ENCODE results near the gene MAPKAPK2.
A peak's percentile ranks its signal among the peaks of the same experiment; 100 is the strongest.

MAPKAPK2 gene

DNA sequence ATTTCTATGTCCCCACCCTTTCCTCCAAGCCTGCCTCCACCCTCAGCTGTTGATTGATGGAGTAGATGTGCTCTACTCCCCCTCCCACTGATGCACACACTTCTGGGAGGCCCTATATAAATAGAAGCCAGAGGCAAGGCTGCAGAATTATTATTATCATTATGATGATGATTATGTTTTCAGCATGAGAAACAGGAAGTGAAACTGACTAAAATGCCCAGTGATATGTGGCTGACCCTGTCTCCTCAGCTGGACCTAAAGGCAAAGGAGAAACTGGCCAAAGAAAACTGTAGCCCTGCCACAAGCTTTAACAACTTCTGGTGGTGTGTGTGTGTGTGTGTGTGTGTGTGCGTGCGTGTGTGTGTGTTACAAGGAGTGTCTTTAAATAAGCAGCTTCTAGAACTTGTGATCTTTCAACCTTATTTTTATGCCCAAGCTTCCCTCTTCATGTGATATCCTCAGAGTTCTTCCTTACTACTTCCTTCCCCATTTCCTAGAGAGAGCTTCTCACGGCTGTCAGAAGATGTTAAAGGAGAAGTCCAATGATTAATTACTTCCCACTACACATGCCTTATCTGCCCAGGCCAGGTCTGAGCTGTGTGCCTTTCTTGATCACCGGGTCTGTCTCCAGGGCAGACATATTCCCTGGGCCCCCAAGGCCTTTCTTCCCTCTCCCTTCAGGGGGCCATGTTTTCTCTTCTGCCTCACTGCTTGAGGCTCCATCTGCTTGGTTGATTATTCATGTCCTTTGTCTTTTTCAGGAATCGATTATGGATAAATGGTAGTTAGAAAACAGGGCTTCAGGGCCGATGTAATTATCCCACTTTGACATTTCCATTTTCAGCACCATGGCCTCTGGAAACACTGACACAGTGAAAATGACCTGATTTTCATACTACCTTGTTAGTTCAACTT is 11.6 kb upstream of the MAPKAPK2 start:
- DNase-seq (ENCODE audit: low read depth) = peak; percentile 66
- TF ChIP-seq, protein P1, sequence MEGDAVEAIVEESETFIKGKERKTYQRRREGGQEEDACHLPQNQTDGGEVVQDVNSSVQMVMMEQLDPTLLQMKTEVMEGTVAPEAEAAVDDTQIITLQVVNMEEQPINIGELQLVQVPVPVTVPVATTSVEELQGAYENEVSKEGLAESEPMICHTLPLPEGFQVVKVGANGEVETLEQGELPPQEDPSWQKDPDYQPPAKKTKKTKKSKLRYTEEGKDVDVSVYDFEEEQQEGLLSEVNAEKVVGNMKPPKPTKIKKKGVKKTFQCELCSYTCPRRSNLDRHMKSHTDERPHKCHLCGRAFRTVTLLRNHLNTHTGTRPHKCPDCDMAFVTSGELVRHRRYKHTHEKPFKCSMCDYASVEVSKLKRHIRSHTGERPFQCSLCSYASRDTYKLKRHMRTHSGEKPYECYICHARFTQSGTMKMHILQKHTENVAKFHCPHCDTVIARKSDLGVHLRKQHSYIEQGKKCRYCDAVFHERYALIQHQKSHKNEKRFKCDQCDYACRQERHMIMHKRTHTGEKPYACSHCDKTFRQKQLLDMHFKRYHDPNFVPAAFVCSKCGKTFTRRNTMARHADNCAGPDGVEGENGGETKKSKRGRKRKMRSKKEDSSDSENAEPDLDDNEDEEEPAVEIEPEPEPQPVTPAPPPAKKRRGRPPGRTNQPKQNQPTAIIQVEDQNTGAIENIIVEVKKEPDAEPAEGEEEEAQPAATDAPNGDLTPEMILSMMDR (IDR thresholded peaks at IDR 0.05; ENCODE audit: insufficient read depth, low read depth, low read length, missing control alignments) = no peak
- no peak overlapping the region for H3K4me3 ChIP-seq (ENCODE audit: low read depth, low read length)

- TF ChIP-seq, protein P1 (IDR thresholded peaks at IDR 0.05; ENCODE audit: insufficient read depth, low read depth, low read length, missing control alignments) = no peak
- no peak for DNase-seq (ENCODE audit: low read depth)
- H3K4me3 ChIP-seq (ENCODE audit: low read depth, low read length) = no peak overlapping the region
These were observed 10.5 kb upstream of the MAPKAPK2 start for GRCh38 chr1:206674236-206674635.

DNA sequence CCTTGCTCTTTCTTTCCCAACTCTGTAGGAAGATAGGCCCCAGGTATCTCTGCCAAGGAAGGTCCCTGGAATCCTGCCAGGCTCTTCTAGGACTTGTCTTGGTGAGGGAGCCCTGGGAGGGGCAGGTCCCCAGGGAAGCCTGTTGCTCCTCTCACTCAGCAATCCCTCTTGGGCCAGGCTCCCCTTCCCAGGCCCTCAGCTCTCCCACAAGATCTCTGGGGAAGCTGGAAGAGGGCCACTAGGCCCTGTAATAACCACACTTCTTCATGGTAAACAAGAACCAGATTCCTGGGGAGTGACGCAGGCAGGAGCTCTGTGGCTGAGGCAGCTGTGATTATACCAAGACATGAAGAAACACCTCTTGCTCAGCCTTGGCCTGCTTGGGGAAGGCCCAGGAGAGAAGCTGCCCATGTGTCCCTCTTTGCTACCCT is 9.9 kb upstream of the MAPKAPK2 start:
- DNase-seq (ENCODE audit: low read depth) = no peak
- H3K4me3 ChIP-seq (ENCODE audit: low read depth, low read length) = no peak overlapping the region
- TF ChIP-seq, protein P1 (IDR thresholded peaks at IDR 0.05; ENCODE audit: insufficient read depth, low read depth, low read length, missing control alignments) = no peak

DNA sequence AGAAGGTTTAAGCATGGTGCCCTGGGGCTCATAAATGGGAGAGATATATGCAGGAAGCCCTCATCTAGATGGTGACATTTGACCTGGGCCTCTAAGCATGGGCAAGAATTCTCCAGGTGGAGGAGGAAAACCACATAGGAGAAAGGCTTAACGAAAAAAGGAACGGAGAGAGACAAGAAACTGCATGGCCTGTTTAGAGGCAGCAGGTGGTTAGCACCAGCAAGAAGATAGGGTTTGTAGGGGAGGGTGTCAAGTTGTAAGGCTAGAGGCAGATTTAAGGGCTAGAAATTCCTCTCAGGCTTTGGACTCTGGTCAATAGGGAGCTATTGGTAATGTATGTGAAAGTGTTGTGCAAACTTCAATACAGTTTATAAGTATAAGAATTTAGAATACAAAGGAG is 8.2 kb upstream of the MAPKAPK2 start:
- H3K4me3 ChIP-seq (ENCODE audit: low read depth, low read length) = no peak overlapping the region
- peak; percentile 41 for DNase-seq (ENCODE audit: low read depth)
- TF ChIP-seq, protein P1 (IDR thresholded peaks at IDR 0.05; ENCODE audit: insufficient read depth, low read depth, low read length, missing control alignments) = no peak

- H3K4me3 ChIP-seq (ENCODE audit: low read depth, low read length) = no peak overlapping the region
- DNase-seq (ENCODE audit: low read depth) = peak; percentile 76
- TF ChIP-seq, protein P1 (IDR thresholded peaks at IDR 0.05; ENCODE audit: insufficient read depth, low read depth, low read length, missing control alignments) = no peak
These were observed 6.2 kb upstream of the MAPKAPK2 start for GRCh38 chr1:206678490-206678889.

DNA sequence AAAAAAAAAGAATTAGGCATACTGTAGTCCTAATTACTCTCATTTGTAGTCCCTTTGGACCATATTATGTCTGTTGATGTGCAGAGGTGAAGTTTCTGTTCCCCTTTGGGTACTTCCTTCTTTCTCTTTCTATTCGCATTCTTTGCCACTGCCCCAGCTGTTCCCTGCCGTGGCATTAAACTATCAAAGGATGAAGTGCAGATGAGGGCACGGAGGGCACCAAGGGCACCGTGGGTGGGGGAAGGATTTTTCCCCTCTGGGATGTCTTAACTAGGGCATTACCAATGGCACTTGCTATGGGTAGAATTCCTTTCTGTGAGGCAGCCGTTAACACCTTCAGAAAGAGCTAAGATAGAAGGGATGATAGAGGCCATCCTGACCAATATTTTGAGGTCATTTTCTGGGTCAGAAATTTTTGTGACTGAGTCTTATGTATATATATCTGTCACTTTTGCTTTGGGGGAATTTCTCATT is 4.9 kb upstream of the MAPKAPK2 start:
- no peak overlapping the region; the same call in 1 of the 2 replicates for H3K4me3 ChIP-seq (ENCODE audit: low read depth, low read length)
- peak; percentile 85 for DNase-seq (ENCODE audit: low read depth)
- TF ChIP-seq, protein P1 (IDR thresholded peaks at IDR 0.05; ENCODE audit: insufficient read depth, low read depth, low read length, missing control alignments) = no peak

Data from GM12865 (cell line).